GM18861 (cell line): ENCODE measurements around the gene THBS1.

Experiments
- ATAC-seq: cut with Tn5 transposase; IDR thresholded peaks from one replicate; pipeline ENCODE4 v1.9.1; 2021; ENCODE audit not compliant: unreplicated experiment

THBS1 gene

DNA sequence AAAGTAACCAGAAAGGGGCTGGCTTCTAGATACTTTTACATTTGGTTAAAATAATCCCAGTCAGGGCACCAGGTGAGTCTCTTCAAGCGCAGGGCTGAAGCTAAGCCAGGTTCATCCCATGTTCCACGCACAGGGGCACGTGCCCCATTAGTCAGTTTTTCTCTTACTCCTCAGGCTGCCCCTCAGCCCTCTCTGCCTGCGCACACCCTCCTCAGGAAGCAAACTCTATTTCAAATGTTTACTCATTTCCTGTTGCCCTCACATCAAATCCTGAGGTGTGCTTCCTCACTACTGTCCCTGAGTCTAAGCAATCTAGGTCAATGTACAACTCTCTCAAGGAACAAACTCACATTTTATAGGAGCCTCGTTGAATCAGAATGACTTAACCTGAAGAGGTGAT is 48.5 kb downstream of the THBS1 start:
- ATAC-seq, result no peak

DNA sequence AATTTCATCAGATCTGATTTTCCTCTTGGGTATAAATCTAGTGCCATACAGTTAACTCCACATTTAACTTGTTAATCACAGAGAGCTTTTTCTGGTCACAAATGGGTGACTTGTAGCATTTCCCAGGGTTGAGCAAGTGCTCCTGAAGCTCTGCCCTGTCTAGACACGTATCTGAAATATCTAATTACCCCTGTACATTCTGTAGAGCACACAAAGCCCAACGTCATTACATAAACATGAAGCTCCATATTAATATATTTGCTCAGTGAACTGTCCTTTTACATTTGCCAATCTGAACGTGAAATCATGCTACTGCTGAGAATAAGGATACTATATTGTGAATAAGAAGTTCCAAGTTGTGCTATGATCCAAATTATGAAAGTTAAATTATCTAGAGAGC is 49.0 kb downstream of the THBS1 start:
- ATAC-seq, result no peak

DNA sequence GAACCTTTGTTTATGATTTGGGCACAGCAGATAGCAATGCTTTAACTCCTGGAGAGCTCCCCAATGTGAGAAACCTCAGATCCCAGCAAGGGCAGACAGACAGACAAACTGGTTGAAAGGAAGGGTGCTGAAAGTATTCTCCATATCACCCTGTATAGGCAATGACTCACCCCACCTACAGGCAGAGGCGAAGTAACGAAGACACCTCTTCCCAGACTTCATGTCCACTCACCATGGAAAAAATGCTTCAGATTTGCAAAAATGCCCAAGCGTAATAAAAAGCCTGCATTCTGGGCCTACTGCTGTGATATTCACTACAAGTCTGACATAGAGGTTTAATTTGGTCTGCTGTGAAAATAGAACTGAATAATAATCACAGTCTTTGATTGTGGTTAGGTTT is 50.5 kb downstream of the THBS1 start:
- ATAC-seq, result no peak

DNA sequence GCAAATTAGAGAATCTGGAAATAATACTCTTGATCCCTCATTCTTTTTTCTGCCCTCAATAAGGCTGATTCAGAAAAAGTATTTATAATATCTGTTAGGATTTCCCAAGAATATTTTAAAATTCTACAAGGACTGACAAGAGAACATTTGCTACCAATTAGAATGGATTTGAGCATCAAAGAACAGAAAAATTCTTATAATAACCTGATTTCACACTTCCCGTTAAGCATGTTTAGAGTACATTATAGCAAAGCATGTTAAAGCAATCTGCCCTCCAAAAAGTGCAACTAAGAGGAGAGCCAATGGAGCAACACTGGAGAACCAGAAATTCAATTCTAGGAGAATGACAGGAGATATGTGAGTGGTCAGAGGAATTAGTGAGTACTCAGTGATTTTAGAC is 57.2 kb downstream of the THBS1 start:
- ATAC-seq, result no peak

DNA sequence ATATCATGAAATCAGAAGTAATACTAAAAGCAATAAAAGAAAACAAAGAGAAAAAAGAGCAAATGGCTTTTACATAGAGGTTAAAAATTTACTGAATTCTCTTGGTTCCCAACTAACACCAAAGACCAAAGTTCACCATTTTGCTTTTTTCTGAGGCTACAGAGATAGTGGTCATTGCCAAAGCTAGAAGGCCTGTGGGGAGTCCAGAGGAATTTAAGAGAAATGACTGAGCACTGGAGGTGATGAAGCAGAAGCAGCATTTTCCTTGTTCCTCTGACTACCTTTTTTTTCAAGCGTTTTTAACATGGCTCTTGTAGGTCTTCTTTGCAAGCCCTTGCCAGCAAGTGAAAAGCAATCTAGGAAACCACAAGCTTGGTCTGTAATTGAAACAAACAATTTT is 58.2 kb downstream of the THBS1 start:
- no peak for ATAC-seq

DNA sequence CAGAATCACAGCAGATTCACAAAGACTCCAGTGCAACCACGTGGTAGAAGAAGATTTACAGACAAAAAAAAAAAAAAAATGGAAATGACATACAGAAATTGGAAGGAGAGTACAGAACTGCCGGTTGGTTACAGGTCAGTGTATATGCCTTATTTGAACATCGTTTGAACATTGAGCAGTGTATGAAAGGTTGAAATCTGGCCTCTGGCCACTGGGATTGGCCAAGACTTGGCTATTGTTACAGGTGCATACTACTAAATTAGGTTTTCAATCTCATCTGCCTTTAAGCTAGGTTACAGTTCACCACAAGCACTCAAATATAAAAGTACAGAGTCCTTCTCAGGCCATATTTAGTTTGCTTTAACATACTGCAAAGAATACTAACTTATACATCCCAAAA is 59.8 kb downstream of the THBS1 start:
- ATAC-seq, result no peak

DNA sequence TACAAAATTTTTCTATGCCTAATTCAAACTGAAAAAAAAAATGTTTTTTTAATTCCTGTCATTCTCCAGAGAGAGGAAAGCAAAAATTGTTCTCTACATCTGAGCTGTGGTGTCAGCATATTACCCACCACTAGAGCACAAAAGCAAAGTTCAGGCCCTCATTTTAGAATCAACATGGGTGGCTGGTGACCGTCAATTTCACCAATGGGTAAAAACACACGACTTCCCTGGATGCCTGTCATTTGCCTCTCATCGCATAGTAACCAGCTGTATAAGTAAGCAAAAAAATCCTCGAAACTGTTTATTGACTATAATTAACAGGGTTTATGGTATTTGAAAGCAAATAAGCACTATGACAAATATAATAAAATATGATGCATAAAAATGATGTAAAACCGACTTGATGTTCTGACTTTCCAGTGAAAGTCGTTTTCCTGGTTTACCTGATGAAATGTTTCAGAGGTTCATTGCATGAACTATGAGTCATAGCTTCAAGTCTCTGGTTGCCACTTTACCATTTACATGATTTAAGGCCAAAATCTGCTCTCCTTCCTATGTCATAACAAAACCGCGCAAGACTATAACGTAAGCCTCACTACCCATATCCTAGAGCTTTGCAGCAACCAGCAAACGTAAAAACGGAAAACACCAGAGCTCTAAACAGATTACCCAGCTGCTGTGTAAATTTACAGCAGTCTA is 60.5 kb downstream of the THBS1 start:
- ATAC-seq, result no peak

DNA sequence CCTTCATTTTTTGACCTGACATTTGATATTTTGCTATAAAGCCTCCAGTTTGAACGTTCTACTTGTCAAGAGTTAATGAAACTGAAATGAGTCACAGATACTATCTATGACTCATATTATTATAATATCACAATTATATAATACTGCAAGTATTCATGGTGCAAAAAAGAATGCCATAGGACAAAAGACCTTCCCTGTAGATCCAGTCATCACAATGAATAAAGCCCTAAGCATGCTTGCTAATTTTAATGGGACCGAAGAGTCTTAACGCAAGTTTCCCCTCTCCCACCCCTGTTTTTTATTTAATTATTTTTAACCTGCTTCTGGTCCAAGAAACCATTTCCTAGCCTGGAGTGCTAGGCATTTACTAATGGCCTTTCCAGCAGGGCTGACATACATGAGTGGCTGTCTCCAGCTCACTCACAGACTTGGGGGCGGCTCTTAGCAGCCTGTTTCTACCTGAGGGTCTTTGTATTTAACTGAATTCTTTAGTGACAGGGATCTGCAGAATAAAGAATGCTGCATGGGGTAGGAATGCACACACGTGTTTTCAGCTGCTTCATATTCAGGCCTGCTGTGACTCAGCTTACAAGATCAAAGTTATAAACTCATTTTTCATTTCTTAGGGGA is 61.2 kb downstream of the THBS1 start:
- ATAC-seq, result no peak

DNA sequence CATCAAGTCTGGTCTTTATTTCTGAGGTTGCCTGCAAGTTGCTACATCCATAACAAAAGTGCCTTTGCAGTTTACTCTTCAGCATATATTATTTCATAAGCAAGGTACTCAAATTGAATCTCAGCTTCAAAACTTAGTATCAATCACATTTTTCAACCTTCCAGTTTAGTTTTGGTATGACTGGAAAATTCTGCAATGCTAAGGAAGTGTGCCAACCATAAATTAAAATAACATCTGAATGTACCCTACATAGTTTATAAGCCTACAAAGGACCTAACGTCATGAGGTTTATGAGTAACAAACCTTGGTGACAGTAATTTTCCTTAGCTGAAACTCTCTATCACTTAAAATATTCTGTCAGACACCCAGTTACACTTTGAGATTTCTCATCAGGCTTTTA is 62.8 kb downstream of the THBS1 start:
- no peak for ATAC-seq

DNA sequence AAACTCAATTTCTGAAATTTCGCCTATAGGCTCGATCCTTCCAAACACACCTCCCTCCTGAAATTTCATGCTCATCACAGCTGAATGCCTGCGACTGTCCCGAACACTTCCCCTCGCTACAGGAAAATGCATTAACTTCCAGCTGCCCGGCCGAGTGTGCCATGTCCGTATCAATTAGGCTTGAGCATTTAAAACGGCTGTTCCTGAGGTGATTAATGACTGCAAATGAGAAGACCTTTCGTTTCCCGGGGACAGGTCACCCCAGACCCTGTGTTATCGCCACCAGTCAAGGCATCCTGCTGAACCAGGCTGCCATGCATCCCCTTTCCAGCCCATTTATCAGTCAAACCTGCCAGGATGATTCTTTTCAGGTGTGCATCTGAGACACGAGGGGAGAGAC is 63.3 kb downstream of the THBS1 start:
- no peak for ATAC-seq

DNA sequence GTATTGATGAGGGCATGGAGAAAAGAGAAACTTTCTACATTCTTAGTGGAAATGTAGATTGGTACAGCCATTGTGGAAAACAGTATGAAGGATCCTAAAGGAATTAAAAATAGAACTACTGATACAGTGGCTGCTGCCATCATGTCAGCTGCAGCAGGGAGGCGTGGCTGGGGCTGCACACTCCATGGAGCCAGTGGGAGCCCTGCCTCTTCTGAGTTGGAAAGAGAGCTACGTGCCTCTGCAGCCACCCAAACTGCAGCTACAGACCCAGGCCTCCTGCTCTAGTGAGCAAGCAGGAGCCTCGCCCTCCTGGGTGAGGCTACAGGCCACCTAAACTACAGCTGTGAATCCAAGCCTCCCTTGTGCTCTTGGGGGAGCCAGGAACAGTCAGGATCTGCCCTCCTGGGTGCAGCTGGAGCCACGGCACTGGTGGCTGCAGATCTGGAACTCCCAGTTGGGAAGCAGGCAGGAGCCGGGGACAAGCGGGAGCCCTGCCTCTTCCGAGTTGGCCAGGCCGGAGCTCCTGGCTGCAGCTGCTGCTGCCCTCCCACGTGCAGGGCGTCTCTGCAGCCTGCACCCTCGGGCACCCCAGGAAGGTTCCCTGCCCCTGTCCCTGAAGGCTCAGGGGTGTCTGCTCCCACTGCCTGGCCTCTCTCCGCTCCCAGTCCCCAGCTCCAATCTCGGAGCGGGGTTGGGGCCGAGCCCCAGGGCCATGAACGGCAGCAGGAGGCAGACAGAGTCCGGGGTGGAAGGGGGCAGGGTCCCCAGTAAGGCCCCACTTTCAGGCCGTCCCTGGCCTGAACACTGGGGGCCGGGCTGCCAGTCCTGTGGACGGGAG is 64.5 kb downstream of the THBS1 start:
- ATAC-seq, result no peak

DNA sequence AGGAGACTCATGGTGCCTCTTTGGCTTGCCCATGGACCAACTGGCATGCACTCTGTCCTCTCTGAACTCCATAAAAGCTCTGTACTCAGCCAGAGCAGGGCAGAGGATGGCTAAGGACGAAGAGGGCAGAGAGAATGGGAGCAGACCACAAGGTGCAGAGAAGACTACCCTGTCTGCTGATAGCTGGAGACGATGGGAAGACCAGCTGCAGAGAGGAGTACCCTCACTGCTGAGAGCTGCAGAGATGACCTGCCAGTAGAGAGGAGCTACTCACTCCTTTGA is 65.0 kb downstream of the THBS1 start:
- no peak for ATAC-seq

DNA sequence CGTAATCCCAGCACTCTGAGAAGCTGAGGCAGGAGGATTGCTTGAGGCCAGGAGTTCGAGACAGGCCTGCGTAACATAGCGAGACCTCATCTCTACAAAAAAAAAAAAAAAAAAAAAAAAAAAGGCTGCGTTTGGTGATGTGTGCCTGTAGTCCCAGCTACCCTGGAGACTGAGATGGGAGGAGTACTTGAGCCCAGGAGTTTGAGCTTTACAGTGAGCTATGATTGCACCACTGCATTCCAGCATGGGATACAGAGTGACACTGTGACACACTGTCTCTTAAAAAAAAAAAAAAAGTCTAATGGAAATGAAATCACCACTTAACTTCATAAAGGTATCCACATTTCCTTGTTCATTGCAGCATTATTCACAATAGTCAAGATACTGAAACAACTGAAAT is 65.5 kb downstream of the THBS1 start:
- ATAC-seq, result no peak
